Measurements from ENCODE around the gene IGSF1.

GRCh38 chrX:131225078-131225477, 64.0 kb downstream of the IGSF1 start:
- no peak for TF ChIP-seq CTCF (conservative IDR thresholded peaks at IDR 0.05)
- no peak for TF ChIP-seq EZH2 (IDR thresholded peaks at IDR 0.05; ENCODE audit: low read depth)

All from PC-9 (cell line).